HG03064 (cell line): ENCODE data around the gene RHBDL2.
"Not testable (repeated sequence)": the region's sequence is repeated elsewhere in the genome, so short reads cannot be mapped to it uniquely, and the experiment has no call there.

ENCODE experiments used
- ATAC-seq: cut with Tn5 transposase; IDR thresholded peaks from one replicate; pipeline ENCODE4 v1.9.1; 2021; ENCODE audit warnings: low read depth; ENCODE audit not compliant: unreplicated experiment

The RHBDL2 gene

DNA sequence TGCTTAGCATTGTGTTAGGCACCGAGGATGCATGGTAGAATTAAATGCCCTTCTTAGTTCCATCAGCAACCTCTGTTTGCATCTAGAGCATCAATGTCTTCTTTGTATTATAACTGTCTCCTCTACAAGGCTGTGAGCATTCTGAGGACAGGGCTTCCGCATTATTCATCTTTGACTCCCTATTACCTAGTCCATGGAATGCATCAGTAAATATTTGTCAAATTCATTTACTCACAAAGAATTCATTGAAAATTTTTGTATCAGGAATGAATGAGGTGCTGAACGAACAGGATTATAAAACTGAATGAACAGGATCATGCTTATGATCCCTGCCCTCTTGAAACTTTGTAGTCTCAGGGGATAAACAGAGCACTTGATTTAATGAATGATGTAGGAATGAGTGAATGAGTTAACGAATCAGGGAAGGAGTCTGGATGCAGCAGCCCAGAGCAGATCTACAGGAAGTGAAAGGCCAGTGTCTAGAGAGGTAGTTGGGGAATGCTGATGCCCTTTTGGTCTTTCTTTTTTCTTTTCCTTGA, 2.8 kb downstream of the RHBDL2 start:
- no peak for ATAC-seq

GRCh38 chr1:38932571-38932970, 9.1 kb downstream of the RHBDL2 start:
- no peak for ATAC-seq

DNA sequence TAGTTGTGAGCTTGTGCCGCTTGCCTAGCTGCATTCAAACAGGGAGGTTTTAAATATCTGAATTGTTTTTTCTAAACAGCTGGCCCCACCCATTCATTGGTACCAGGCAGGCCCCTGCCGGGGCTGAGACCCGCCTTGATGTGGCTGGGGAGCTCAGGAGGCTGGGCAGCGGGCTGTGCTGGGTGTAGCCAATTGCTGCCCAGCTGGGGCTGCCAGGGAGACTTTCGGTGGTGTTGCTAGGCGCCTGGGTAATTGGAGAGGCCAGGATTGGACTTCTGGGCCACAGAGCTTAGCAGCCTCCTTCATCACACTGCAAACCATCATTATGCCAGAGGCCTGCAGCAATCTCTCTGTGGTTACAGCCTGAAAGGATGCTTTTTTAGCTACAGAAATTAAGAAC, 12.2 kb downstream of the RHBDL2 start:
- ATAC-seq, result no peak

DNA sequence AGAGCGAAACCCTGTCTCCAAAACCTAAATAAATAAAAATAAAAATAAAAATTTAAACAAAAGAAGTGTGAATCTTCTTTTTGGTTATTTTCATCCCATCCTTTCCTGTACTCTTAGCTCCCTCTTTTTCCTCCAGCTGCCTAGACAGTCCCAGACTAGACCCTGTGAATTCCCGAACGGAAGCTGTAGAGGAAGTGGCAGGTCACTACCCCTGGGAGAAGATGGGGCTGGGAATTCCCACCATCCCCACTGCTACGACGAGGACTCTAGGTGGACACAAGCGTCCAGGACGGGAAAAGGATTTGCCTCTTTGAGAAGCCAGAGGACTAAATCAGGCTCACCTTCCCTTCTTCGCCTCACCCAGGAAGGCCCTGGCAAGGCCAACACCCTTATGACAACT, 12.6 kb downstream of the RHBDL2 start:
- no peak for ATAC-seq

- no peak for ATAC-seq
Observed at GRCh38 chr1:38926091-38926490, 15.5 kb downstream of the RHBDL2 start.

GRCh38 chr1:38925391-38925790, 16.2 kb downstream of the RHBDL2 start:
- no peak for ATAC-seq

GRCh38 chr1:38923607-38924006, 18.0 kb downstream of the RHBDL2 start:
- no peak for ATAC-seq

- ATAC-seq, result no peak
Observed at GRCh38 chr1:38919130-38919529, 22.5 kb downstream of the RHBDL2 start.

- ATAC-seq, result no peak
Observed at GRCh38 chr1:38918568-38918967, 23.1 kb downstream of the RHBDL2 start.

- no peak for ATAC-seq
Observed at GRCh38 chr1:38917772-38918171, 23.9 kb downstream of the RHBDL2 start.

GRCh38 chr1:38917337-38917736, 24.3 kb downstream of the RHBDL2 start:
- ATAC-seq, result no peak

DNA sequence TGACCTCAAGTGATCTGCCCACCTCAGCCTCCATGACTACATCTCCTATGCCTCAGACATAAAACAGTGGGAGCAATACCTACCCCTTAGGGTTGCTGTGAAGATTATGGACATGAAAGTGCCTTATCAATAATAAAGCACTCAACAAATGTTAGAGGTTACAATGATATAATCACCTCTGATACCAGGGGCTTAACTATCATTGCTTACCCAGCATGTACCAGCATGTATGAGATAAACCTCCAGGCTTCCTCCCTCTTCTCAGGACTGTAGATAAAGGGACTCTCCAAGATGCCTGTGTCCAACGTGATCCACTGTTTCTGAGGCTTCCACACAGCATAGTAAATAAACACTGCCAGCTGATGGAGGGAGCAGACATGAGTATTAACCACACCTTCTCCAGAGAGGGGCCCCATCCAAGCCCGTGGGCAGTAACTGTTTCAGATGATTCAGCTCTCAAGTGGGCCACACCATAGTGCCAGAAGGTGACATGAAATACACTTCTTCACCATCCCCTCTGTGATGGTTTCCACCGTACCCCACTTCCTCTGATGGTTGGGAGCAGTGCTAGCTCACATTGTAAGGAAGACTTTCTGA, 26.2 kb downstream of the RHBDL2 start:
- ATAC-seq, result no peak

GRCh38 chr1:38914908-38915307, 26.7 kb downstream of the RHBDL2 start:
- ATAC-seq, result not testable (repeated sequence)

DNA sequence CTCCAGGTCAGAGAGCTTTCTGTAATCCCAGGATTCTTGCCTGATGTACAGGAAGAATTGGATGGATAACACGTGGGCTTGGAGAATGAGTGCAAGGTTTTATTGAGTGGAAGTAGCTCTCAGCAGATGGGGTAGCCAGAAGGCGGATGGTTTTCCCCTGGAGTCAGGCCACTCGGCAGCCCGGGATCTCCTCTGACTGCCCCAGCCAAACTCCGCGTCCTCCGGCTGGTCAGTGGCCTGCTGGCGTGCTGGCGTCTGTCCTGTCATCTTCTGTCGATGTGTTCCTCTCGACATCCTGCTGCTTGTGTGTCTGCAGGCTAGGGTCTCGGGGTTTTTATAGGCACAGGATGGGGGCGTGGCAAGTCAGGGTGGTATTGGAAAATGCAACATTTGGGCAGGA, 32.8 kb downstream of the RHBDL2 start:
- ATAC-seq, result no peak

DNA sequence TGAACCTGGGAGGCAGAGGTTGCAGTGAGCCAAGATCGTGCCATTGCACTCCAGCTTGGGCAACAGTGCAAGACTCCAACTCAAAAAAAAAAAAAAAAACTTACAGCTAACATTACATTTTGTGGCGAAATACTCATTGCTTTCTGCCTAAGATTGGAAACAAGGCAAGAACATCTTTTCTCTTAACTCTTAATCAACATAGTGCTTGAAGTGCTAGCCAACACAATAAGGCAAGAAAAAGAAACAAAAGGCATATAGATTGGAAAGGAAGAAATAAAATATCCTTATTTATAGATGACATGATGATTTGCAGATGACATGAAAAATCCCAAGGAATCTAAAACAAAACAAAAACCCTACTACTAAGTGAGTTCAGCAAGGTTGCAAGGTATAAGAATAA, 35.6 kb downstream of the RHBDL2 start:
- ATAC-seq, result no peak

DNA sequence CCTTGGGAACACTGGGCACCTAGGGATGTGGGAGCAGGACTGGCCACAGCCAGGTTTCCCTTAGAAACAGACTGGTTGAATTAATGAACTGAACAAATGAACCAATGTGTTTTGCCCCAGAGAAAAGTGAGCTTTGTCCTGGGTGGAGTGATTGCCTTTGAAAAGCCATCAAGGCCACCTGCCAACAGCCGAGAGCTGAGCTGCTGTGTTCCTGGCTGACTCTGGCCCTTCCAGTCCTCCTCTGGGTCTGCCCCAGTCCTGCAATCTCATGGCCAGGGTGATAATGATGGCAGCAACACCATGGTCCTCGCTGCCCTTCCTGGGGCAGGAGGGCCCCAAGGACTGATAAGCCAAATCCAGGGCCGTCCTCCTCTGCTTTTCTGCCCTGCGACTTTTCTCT, 42.1 kb downstream of the RHBDL2 start:
- no peak for ATAC-seq

DNA sequence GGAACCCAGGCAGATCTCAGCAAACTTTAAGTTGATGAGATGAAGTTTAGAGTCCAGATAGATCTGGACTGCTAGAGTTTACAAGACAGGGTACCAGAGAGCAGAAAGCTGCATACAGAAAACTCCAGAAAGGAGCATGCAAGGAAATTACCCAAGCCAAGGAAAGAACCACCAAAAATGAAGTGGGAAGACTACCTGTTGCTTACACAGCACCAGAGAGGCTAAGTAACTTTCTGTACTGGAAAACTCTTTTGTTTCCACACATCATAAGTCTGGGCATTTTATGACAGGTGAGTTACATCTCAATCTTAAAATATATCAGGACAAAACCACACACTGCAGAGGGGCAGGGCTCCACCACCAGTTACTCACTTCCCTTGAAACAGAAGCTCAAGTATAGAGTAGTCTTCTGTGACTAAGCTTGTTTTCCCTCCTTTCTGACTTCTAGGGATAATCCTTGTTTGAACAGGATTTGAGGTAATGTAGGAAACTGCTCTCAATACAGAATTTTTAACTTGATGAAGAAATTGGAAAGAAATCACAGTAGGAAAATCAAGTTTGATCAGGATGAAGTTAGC, 42.9 kb downstream of the RHBDL2 start:
- ATAC-seq, result no peak

DNA sequence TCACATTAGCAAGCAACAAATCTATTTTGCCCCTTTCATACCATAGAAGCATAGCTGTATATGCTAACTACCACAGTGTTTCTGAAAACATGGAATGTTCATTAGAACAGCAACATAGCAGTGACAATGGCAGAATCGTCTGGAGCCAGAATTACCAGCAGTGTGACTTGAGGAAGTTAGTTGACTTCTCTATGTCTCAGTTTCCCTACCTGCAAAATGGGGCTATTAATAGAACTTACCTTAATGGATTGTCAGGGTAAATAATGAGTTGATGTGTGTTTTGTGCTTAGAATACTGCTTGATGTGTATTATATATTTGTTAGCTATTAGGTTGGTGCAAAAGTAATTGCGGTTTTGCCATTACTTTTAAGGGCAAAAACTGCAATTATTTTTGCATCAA, 45.5 kb downstream of the RHBDL2 start:
- no peak for ATAC-seq

GRCh38 chr1:38892976-38893375, 48.7 kb downstream of the RHBDL2 start:
- no peak for ATAC-seq

DNA sequence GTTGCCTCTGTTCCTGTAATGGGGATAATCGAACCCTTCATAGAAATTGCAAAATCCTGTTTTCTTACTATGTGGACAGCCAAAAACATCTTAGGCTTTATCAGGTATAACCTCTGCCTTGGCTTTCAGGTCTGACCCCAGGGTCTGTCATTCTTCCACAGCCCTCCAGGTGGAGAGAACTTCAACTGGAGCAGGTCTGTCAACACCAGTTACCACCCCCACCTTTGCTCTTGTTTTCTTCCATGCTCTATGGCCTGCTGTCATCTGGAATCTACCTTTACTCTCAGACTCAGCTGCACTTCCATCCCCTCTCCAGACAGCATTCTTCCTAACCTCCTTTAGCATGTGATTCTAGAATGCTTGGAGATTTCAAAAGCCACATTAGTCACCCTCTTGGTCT, 49.9 kb downstream of the RHBDL2 start:
- no peak for ATAC-seq

DNA sequence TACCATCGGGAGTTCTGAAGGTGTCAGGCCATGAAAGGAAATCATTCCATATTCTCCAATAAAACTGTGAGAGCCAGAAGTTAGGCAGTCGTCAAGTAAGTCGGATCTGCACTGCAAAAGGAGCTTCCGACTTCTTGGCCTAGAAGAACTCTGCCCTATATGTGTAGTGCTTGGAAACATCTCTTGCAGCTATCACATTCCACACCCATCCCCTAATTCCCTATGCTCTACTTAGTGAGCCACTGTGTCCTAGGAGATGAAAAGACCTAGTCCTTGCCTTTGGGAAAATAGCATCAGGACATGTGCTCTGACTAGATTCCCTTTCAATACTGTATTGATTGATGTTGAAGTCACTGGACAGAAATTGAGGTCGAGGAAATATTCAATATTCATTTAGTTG, 52.0 kb downstream of the RHBDL2 start:
- ATAC-seq, result no peak
